GM04503 (cell line): ENCODE data around the gene EYA4.

ENCODE experiments used
- DNase-seq: peaks from one replicate; pipeline ENCODE4 v3.0.0-alpha.2; 2012; ENCODE audit warnings: low read depth

The EYA4 gene

DNA sequence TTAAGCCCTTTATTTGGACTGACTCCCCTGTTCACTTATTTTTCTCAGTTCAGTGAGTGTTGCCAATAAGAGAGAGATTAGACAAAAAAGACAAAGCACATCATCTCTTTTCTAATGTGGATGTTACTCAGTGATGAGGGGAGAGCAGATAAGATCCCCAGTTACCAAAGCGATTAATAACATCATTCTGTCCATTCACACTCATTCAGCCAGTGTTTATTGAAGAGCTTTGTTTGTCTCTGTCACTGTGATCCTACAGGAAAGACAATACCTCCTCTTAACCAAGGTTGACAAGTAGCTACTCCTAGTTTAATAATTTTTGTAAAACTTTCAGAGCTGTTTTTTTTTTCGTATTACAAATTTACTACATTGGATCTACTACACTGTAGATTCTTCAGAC is 163.0 kb downstream of the EYA4 start:
- DNase-seq, result no peak

DNA sequence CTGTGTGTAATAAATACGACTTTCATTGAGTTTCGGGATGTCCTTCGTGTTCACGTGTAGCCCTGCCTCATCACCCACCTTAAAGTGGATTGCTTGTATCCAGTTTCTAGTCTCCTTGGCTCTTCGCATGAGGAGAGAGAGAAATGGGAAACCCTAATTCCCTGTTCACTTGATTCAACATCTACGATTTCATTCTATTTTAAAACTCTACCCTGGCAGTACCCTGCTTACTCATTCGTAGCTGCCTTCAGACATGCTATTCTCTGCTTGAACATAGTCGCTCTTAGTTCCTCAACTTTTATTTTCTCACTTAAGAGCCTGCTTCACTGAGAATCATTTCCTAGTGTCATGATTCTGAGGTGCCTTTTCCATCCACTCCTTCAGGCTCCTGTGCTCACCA is 163.6 kb downstream of the EYA4 start:
- DNase-seq, result no peak

DNA sequence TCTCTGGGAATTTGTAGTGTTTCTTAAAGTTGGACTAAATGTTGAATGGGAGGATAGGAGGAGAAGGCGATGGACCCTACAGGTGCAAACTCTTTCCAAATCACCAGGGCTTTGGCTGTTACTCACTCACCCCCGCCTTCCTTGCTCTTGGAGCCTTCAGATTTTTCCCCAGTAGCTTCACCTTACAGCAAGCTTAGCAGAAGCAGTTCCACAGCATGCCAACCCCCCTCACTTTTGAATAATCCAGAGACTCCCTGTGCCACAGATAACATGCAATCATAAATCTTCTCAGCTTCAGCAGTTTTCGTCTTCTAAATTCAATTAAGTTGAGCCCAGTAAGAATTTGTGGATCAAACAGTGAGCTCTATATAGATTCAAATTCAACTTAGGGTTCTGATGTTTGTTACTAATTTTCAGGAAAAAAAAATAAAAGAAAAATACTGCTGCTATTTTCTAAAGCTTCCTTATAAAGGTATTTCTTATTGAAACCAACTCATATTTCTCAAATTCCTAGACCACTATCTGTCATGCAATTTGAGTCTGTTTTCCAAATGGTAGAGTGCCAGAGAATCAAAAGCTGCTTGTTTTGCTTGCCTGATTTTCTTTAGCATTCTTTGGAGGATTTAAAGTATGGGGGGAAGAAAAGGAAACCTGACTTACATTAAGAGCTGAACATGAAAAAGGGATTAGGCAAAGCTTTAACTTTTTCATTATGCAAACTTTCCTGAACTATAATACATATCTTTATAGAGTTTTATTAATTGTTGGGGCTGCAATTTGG is 166.4 kb downstream of the EYA4 start:
- no peak for DNase-seq

DNA sequence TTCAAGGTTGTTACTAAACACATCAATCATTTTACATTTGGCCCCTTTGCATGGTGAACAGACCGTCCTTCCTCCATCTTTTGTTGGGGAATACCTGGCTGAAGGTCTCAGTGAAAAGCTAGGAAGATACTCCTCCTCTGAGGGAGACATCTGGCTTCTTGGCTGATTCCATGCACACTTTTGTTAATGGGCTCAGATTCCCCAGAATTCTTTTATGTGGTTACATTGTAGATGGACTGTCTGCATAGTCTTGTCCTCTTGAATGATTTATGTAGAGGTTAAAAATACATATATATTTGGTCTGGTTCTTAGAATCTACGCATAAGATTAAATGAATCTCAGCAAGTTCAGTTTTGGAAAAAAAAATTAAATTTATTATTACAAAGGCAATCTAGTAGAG is 167.0 kb downstream of the EYA4 start:
- DNase-seq, result no peak

DNA sequence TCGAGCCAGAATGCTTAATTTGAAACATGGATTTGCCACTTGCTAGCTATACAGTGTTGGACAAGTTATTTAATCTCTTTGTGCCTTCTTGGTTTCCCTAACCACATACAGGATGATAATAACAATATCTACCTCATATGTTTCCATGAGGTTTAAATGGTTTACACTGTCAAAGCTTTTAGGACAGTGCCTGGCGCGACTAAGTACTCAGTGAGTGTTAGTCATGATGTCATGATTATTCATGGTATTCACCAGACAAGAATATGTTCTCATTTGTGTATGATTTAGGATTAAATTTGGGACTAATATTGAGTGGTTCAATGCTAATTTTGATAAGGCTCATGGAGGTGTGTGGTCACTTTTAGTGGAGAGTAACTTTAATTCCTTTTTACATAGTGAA is 167.4 kb downstream of the EYA4 start:
- DNase-seq, result no peak

DNA sequence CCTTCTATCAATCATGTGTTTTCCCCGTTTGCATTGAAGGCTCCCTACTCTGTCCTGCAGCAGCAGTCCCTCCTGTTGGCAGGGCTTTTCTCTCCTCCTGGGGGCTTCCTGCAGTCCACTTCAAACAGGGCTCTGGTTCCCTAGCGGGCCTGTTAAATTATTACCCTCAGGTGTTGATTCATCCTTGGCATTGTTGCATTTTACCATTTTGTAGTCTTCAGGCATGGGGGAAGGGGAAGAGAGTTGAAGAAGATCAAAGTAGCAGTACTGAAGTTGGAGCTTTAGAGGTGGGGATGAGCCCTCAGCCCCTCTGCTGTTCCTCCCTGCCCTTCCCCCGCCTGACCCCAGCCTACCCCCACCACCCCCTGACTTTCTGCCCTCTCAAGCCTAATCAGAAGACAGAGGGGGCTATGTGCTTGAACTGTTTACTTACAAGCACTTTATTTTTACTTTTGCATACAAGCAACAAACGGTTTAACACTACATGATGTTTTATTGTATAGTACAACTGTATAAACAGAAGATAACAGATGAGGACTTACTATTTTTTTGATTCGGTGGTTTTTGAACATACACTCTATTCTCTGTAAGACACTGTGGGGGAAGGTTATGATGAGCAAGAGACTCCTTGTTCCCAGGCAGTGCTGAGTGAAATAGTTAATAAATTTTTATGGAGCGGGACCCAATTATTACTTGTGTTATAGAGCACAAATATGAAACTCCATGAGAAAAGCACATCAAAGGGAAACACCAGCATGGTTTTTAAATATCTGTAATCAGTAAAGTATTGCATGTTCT is 169.7 kb downstream of the EYA4 start:
- DNase-seq, result no peak

DNA sequence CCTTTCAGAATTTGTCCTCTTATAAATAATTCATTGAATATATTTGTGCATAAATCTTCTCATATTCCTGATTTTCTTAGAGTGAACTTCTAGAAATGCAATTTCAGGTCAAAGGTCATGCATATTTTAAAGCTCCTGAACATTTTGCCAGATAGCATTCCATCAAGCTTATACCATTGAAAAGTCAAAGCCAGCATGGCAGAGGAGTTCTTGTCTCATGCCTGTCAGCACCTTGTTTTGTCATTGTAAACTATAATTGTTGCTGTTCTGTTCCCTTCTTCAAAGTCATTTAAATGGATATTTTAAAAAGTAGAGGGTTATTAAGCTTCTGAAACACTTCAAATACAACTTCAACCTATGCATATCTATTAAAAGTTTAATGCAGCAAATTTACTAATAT is 170.6 kb downstream of the EYA4 start:
- no peak for DNase-seq

DNA sequence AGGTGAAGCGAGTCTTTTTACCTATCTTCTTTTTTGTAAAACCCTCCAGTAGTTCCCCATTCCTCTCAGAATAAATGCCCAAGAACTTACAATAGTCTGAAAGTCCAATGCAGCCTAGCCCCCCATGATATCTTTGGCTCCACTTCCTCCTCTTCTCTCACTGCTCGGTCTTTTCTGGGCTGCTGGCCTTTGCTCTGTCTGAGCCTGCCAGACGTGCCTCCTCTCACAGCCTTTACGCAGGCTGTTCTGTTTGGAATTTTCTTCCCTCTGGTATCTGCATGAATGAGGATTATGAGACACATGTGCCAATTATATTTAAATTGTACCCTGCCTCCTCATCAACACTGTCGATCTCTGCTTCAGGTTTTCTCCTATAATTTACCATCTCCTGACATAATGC is 174.1 kb downstream of the EYA4 start:
- no peak for DNase-seq

DNA sequence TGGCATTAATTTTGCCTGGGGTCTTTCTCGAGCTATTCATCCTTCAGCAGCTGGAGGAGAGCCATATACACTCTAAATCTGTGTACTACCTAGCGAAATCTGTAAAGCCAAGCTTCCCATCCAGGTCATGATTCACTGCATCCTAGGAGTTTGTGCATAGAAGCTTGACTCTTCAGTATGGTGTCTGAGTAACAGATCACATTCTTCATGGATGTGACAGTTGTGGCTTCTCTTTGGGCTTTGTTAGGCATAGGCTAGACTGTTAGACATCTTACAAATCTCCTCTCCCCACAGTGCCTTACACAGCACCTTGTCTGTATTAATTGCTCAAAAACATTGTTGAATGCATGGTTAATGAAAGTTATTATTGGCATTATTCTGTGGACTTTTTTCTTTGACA is 177.0 kb downstream of the EYA4 start:
- no peak for DNase-seq

DNA sequence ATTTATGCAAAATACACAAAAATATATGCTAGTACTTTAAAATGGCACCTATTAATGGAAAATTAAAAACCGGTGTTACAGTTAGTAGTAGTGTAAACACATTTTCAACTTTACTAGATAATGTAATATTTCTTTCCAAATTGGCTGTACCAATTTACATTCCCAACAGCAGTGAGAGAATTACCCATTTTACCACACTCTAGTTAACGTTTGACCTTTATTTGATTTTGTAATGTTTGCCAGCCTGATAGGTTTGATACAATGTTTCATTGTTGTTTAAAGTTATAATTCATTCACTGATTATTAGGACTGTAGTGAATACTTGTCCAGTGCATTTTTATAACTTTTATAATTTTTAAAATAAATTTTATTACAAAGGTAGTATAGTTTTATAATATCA is 182.1 kb downstream of the EYA4 start:
- DNase-seq, result no peak

DNA sequence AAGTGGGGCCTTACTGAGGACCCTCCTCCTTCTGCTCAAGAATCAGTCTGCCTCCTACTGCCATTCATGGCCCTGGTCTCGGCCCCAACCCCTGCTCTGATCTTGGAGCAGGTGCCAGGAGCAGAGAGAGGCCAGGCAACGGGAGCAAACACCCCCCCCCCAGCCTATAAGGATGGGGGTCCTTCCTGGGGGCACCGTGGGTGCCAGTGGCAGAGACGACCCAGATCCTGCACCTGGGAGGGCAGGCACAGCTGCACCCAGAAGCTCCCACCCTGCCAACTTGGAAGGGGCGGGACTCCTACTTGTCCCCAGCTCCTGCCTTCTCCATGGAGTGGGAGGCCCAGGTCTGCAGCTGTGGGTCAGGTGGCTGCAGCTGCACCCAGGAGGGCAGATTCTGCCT is 183.2 kb downstream of the EYA4 start:
- no peak for DNase-seq

DNA sequence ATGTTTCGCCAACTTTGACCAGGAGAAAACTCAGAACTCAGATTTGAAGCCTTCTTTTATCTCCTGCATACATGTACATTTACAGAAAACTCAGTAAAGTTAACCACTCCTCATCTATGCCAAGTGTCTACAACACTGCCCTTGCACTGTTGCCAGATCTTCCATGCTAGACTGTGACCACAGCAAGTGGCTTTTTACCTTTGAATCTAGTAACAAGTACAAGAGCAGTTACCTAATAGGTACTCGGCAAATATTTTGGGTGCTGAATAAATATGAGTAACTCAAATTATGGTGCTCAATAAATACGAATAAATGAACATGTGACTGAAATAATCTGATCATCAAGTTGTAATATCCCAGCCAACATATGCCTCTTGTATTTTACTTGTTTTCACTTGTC is 184.9 kb downstream of the EYA4 start:
- no peak for DNase-seq

DNA sequence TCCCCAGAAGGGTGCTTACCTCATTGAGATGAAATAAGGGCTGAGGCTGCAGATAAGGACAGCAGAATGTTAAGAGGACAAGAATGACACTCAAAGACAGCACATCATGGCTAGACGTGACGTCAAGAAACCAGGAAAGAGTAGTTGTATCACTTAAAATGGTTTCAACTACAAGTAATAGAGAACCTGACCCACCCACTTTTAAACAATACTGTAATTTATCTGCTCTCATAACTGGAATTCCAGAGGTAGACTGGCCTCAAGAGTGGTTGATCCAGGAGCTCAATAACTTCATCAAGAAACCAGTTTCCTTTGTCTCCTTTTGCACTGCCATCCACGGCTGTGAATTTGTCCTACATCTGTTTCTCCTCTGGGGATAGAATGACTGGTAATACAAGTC is 187.1 kb downstream of the EYA4 start:
- DNase-seq, result no peak

DNA sequence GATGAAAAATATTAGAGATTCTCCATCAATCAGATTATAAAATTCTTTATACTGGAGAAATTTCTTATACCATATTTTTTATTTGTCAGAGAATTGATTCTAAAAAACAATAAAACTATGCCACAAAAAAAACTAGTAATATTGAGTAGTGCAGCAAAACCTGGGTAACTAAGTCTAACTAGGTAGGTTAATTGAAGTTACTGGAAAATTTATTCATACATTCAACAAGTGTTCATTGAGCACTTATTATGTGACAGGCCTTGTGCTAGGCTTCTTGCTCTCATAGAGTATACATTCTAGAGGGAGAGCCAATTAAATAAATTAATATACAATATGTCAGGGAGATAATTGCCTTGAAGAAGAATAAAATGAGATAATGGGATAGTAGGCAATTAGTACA is 189.4 kb downstream of the EYA4 start:
- no peak for DNase-seq

DNA sequence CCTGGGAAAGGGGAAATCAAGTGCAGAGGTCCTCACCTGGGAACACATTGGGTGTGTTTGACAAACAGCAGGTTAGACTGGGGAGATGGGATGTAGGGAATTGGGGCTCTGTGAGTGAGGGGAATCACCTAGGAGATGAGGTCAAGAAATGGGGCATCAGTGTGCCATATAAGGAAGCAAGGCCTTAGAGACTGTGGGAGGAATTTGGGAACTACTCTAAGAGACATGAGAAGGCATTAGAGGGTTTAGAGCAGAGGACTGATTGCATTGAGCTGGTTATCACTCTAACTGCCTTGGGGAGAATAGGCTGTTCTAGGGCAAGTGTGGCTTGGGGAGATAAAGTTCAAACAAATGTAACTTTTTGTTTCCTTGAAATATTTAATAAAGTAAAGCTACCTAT is 189.9 kb downstream of the EYA4 start:
- no peak for DNase-seq

DNA sequence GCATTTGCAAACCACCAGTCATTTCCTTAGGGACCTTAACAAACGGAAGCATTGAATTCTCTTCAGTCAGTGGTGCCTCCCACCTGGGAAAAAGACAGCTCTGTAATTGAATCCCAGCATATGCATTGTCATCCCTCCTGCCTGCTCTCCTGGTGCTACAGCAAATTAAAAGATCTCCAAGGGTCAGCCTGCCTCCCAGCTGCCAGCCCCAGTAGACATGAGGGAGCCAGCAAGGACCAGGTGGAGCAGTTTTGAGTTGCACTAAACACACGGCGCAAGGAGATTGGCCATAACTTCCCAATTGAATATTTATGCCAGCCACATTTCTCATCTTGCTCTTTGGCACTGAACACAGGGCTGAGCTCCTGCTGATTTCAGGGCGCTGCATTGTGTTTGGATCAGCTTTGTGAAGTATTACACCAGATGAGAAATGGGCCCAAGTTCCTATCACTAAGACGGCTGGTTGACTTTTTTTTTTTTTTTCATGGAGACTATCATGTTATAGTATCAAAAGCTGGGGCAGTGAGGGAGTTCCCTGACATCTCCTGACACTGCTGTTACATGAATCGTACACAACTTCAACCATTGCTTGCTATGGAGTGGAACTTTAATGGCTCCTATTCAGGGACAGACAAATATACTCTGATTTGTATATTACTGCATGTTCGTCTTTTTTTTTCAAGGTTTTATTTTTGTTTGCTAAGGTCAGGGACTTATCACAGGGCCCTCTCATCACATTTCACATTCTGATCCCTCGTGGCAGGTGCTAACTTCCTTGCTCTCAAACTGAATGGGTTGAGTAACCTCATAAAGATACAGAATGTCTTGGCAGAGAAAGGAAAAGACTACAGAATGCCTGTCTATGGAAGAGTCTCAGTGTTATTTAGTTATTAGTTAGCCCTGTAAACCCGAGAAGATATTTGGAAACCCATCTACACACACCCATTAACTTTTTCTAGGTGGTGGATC is 191.1 kb downstream of the EYA4 start:
- DNase-seq, result no peak

DNA sequence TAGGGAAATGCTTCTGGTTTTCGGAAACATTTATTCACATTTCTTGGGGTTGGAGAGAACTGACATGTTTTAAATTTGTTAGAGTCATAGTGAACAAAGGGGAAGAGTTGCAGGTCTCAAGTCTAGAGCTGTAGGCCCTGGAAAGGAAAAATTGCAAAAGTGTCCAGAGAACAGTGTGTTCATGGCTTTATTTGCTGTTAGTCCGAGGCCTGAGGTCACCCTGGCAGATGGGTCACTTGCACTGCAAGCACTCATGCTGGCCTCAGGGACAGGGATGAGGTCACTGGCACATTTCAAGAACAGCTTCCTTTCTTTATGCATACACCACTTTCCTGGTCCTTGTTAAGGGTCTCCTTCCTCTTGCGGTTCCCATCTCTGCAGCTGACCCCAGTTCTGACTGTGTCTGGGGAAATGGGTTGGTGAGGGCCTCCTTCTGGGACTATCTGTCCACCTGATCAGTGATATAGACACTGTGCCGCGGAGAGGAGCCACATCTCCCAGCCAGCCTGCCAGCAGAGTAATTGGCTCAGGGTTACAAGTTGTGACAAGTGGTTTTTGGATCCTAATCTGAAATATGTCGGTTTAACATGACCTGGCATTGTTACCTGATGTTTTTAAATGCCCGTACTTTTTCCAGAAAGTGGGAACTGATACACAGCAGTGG is 194.0 kb downstream of the EYA4 start:
- no peak for DNase-seq

DNA sequence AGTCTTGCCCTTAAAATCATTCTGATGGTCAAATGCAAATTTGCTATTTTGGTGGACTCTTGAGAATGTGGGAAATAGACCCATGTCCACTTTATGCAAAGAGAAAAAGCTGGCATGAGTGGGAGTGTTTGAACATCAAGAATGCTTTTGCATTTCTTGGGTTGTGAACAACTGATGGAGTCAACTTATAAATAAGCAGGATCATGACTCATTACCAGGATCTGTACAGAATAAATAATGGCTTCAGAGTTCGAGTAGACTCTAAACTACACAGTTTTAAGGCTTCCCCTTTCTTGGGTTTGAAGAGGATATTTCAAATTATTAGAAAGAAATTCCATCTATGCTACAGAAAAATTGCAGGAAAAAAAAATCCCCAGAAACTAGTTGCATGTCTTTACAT is 195.5 kb downstream of the EYA4 start:
- DNase-seq, result no peak

DNA sequence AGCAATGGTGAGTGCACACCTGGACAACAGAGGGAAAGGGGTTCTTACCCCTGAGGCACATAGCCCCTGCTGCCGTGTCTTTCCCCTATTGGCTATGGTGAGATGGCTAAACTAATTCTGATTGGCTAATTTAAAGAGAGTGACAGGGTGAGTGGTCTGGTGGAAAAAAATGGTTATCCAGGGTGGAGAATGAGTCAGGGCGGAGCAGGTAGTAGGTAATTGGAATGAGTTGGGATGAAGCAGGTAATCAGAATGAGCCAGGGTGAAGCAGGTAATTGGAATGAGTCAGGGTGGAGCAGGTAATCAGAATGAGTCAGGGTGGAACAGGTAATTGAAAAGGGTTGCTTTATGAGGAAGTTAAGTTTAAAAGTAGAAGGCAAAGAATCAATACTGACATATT is 200.3 kb downstream of the EYA4 start:
- DNase-seq, result no peak

DNA sequence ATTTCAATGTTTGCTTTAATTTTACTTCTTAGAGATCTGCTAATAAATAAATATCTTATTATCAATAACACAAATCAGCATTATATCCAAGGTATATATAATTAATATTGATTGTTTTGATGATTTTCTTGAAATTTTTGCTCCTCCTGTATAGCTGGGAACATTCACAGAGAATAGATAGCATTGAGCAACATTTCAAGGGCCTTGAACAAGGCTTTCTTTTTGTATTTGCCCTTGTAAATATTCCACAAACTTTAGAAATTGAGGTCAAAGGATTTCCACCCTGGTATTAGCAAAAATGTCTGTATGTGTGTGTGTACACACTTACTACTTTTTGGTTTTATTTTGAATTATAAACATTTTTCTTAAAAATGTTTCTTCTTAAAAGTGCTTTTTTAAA is 205.6 kb downstream of the EYA4 start:
- DNase-seq, result no peak

DNA sequence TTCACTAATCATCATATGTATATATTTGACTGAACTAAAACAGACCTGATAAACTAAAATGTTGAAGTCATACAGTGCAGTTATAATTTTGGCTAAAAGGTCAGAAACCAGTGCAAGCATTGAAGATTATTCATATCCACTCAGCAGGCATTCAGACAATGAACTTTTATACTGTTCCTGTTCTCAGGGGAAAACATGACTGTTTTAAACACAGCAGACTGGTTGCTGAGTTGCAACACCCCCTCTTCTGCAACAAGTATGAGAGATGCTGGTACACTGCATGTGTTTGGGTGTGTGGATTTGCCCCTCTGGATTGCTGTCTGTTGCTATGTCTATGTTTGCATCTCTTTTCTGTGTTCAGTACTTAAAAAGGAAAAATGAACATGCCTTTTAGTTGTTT is 206.8 kb downstream of the EYA4 start:
- no peak for DNase-seq

DNA sequence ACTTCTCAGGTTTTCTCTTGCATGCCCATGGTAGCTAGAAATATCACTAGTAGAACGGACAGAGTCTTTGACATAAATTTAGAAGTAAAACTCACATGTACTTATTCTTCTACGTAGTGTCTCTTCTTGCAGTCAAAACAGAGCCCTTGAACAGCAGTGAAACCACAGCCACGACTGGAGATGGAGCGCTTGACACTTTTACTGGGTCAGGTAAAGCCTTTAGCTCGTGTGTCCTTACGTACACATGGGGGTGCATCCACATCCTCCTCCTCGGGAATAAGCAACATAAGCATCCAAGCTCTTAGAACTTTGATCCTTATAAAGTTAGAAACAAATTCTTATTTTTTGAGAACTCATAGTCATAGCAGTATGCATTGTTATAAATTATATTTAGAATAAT is 215.3 kb downstream of the EYA4 start:
- DNase-seq, result no peak
